ENCODE results near the gene QRFP.

DNA sequence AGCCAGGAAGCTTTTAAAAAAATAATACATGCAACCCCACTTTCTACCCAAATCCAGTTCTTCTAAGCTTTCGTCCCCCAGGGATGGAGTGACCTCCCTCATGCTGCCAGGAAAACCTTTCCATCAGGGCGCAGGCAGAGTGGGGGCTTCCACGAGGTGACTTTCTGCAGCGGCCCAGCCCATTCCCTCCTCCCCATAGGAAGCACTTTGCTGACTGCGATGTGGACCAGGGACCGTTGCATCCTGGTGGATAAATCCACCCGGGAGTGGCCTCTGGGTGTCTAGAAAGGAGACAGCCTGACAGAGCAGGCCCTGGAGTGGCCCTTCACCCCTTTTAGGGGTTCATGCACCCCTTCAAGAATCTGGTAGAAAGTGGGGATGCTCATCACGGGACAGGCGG is 1.6 kb downstream of the QRFP start:
- TF ChIP-seq TAF1 (IDR thresholded peaks at IDR 0.05; ENCODE audit: low read depth, low read length), result no peak
- no peak for TF ChIP-seq POLR2A (IDR thresholded peaks at IDR 0.05; ENCODE audit: low read depth, low read length)

Measured in GM12891 (cell line).